SK-N-SH treated with all-trans-retinoic acid at 6 μM for 48 hours (cell line): ENCODE measurements around the gene FOXK1.

ENCODE experiments used
- ATAC-seq: fragments of 200-7000 bp; cut with Tn5 transposase; 3 replicates; pipeline ENCODE4 v1.9.1; 2020; ENCODE audit warnings: mild to moderate bottlenecking, moderate library complexity
- ARNTL ChIP-seq: fragments of 450-650 bp; formaldehyde crosslinking; IDR thresholded peaks from 2 replicates; pipeline ENCODE4 v1.5.0; 2020; ENCODE audit warnings: low read depth, mild to moderate bottlenecking, moderate library complexity, borderline replicate concordance
- BACH2 ChIP-seq: fragments of 250-450 bp; sonication (Bioruptor Pico); IDR thresholded peaks from 2 replicates; pipeline ENCODE4 v1.9.0; 2021; ENCODE audit warnings: mild to moderate bottlenecking, borderline replicate concordance
- CSDC2 ChIP-seq: fragments of 250-450 bp; sonication (Bioruptor Pico); IDR thresholded peaks from 2 replicates; pipeline ENCODE4 v1.5.0; 2020; ENCODE audit warnings: mild to moderate bottlenecking, moderate library complexity
- ESRRG ChIP-seq: fragments of 250-450 bp; sonication (Bioruptor Pico); IDR thresholded peaks from 2 replicates; pipeline ENCODE4 v1.6.1; 2021; ENCODE audit warnings: mild to moderate bottlenecking
- GLIS3 ChIP-seq: fragments of 250-450 bp; sonication (Bioruptor Pico); IDR thresholded peaks from 2 replicates; pipeline ENCODE4 v1.5.0; 2020; ENCODE audit warnings: mild to moderate bottlenecking, moderate library complexity
- ISL1 ChIP-seq: fragments of 250-450 bp; sonication (Bioruptor Pico); IDR thresholded peaks from 2 replicates; pipeline ENCODE4 v2.1.2; 2022; ENCODE audit warnings: mild to moderate bottlenecking, moderate library complexity
- OSR1 ChIP-seq: fragments of 250-450 bp; sonication (Bioruptor Pico); IDR thresholded peaks from 2 replicates; pipeline ENCODE4 v1.8.0; 2022; ENCODE audit warnings: moderate library complexity, mild to moderate bottlenecking, inconsistent platforms
- RARB ChIP-seq: fragments of 250-450 bp; sonication (Bioruptor Pico); IDR thresholded peaks from 2 replicates; pipeline ENCODE4 v1.8.0; 2021; ENCODE audit warnings: mild to moderate bottlenecking, moderate library complexity
- TCF4 ChIP-seq: fragments of 250-450 bp; sonication (Bioruptor Pico); IDR thresholded peaks from 2 replicates; pipeline ENCODE4 v1.8.0; 2021; ENCODE audit warnings: mild to moderate bottlenecking, moderate library complexity, borderline replicate concordance
- ZC3H10 ChIP-seq: fragments of 250-450 bp; sonication (Bioruptor Pico); IDR thresholded peaks from 2 replicates; pipeline ENCODE4 v1.5.1; 2021; ENCODE audit warnings: mild to moderate bottlenecking, moderate library complexity
- ZFP3 ChIP-seq: fragments of 250-450 bp; sonication (Bioruptor Pico); IDR thresholded peaks from 2 replicates; pipeline ENCODE4 v1.5.0; 2020; ENCODE audit warnings: mild to moderate bottlenecking, moderate library complexity
- ZFP30 ChIP-seq: fragments of 450-650 bp; formaldehyde crosslinking; IDR thresholded peaks from 2 replicates; pipeline ENCODE4 v1.5.0; 2022; ENCODE audit warnings: mild to moderate bottlenecking, moderate library complexity
- ZNF70 ChIP-seq: fragments of 450-650 bp; formaldehyde crosslinking; IDR thresholded peaks from 2 replicates; pipeline ENCODE4 v1.5.0; 2020; ENCODE audit warnings: mild to moderate bottlenecking, moderate library complexity
- ZNF8 ChIP-seq: fragments of 450-650 bp; formaldehyde crosslinking; IDR thresholded peaks from 2 replicates; pipeline ENCODE4 v1.5.0; 2020; ENCODE audit warnings: mild to moderate bottlenecking, moderate library complexity
- TF ChIP-seq, protein P1 (sequence below): fragments of 250-450 bp; sonication (Bioruptor Pico); IDR thresholded peaks from 2 replicates; pipeline ENCODE4 v1.5.1; 2021; ENCODE audit warnings: mild to moderate bottlenecking, moderate library complexity
- TF ChIP-seq, protein P2 (sequence below): fragments of 250-450 bp; sonication (Bioruptor Pico); IDR thresholded peaks from 2 replicates; pipeline ENCODE4 v1.8.0; 2020; ENCODE audit warnings: mild to moderate bottlenecking, moderate library complexity, borderline replicate concordance
- TF ChIP-seq, protein P3 (sequence below): fragments of 250-450 bp; sonication (Bioruptor Pico); IDR thresholded peaks from 2 replicates; pipeline ENCODE4 v1.5.0; 2020; ENCODE audit warnings: mild to moderate bottlenecking, moderate library complexity
- TF ChIP-seq, protein P4 (sequence below): fragments of 250-450 bp; sonication (Bioruptor Pico); IDR thresholded peaks from 2 replicates; pipeline ENCODE4 v1.5.1; 2020; ENCODE audit warnings: low read depth, mild to moderate bottlenecking, moderate library complexity
- TF ChIP-seq, protein P5 (sequence below): fragments of 250-450 bp; sonication (Bioruptor Pico); IDR thresholded peaks from 2 replicates; pipeline ENCODE4 v1.8.0; 2021; ENCODE audit warnings: low read depth, mild to moderate bottlenecking, moderate library complexity, borderline replicate concordance

The FOXK1 gene

DNA sequence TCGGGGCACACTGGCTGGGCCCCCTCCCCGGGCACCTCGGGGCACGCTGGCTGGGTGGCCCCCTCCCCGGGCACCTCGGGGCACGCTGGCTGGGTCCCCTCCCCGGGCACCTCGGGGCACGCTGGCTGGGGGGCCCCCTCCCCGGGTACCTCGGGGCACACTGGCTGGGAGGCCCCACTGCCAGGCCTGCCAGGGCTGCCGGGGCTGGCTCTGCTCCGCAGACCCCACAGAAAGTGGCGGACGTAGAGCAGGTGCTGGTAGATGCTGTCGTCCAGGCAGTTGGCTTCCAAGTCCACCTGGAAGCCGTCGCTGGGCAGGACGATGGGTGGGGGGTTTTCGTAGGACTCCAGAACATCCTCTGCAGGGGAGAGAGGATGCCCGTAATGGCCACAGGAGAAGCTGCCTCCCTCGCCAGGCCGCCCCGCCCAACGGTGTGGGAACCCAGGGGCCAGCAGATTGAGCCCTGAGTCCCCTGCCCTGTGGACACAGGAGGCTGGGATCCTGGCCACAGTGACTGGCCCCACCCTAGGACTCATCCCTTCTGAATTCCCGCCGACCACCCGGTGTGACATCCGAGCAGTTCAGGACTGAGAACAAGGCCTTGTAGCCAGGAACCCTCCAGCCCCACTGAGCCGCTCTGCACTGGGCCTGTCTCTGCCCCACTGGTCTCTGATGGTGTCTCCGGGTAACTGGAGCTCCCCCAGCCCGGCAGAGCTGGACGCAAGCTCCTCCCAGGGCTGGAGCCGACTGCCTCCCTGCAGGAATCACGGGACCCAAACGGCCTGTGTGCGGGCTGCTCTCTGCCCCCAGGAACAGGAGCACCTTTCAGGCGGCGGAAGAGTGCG lies 121.5 kb downstream of the FOXK1 start:
- TF ChIP-seq, protein P1, sequence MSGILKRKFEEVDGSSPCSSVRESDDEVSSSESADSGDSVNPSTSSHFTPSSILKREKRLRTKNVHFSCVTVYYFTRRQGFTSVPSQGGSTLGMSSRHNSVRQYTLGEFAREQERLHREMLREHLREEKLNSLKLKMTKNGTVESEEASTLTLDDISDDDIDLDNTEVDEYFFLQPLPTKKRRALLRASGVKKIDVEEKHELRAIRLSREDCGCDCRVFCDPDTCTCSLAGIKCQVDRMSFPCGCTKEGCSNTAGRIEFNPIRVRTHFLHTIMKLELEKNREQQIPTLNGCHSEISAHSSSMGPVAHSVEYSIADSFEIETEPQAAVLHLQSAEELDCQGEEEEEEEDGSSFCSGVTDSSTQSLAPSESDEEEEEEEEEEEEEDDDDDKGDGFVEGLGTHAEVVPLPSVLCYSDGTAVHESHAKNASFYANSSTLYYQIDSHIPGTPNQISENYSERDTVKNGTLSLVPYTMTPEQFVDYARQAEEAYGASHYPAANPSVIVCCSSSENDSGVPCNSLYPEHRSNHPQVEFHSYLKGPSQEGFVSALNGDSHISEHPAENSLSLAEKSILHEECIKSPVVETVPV, result no peak
- TF ChIP-seq, protein P2, sequence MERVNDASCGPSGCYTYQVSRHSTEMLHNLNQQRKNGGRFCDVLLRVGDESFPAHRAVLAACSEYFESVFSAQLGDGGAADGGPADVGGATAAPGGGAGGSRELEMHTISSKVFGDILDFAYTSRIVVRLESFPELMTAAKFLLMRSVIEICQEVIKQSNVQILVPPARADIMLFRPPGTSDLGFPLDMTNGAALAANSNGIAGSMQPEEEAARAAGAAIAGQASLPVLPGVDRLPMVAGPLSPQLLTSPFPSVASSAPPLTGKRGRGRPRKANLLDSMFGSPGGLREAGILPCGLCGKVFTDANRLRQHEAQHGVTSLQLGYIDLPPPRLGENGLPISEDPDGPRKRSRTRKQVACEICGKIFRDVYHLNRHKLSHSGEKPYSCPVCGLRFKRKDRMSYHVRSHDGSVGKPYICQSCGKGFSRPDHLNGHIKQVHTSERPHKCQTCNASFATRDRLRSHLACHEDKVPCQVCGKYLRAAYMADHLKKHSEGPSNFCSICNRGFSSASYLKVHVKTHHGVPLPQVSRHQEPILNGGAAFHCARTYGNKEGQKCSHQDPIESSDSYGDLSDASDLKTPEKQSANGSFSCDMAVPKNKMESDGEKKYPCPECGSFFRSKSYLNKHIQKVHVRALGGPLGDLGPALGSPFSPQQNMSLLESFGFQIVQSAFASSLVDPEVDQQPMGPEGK, result no peak
- no peak for TF ChIP-seq ZNF70 (CRISPR knock-in tag)
- TF ChIP-seq ZNF8 (CRISPR knock-in tag), result no peak
- TF ChIP-seq ARNTL (CRISPR knock-in tag), result no peak
- no peak for TF ChIP-seq OSR1 (CRISPR knock-in tag)
- ATAC-seq, result no peak

DNA sequence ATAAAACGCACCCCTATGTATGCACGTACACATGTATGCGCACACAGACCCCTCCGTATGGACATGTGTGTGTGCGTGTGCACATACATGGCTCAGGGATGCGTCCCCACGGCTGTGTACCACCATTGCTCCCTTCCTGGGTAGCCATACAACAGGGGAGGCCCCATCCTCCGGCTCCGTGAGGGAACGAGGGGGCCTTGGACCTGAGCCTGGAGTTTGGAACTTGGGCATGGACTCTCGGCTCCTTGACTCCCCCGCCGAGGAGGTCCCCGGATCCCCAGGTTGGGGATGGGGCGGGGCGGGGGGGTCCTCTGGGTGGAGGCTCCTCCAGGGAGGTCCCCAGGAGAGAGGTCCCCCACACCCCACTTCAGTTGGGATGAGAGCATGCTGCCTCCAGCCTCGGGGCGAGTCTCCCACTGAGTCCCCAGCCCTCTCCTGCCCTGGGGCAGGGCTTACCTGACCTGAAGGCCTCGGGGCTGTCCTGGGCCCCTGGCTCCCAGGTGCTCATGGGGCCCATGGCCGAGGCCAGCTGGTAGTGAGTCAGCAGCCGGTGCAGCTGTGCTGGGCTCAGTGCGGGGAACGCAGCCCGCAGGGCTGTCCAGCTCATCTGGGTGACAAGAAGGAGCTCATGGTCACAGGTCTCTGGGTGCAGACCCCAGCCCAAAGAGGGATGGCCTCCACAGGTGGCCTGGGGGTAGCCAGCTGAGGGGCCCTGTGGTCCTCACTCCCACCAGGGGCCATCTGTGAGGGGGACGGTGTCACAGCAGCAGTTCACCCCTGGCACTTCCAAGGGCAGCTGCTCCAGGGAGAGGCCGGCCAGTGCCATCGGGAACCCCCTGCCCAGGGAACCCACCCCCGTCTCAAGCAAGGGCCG lies 123.3 kb downstream of the FOXK1 start:
- TF ChIP-seq OSR1 (CRISPR knock-in tag) (no peak), TCF4 (CRISPR knock-in tag) (no peak), RARB (CRISPR knock-in tag) (no peak), ESRRG (CRISPR knock-in tag) (no peak), ISL1 (CRISPR knock-in tag) (no peak), ZNF8 (CRISPR knock-in tag) (no peak), CSDC2 (no peak), ZNF70 (CRISPR knock-in tag) (no peak), ARNTL (CRISPR knock-in tag) (no peak)
- TF ChIP-seq, protein P3, sequence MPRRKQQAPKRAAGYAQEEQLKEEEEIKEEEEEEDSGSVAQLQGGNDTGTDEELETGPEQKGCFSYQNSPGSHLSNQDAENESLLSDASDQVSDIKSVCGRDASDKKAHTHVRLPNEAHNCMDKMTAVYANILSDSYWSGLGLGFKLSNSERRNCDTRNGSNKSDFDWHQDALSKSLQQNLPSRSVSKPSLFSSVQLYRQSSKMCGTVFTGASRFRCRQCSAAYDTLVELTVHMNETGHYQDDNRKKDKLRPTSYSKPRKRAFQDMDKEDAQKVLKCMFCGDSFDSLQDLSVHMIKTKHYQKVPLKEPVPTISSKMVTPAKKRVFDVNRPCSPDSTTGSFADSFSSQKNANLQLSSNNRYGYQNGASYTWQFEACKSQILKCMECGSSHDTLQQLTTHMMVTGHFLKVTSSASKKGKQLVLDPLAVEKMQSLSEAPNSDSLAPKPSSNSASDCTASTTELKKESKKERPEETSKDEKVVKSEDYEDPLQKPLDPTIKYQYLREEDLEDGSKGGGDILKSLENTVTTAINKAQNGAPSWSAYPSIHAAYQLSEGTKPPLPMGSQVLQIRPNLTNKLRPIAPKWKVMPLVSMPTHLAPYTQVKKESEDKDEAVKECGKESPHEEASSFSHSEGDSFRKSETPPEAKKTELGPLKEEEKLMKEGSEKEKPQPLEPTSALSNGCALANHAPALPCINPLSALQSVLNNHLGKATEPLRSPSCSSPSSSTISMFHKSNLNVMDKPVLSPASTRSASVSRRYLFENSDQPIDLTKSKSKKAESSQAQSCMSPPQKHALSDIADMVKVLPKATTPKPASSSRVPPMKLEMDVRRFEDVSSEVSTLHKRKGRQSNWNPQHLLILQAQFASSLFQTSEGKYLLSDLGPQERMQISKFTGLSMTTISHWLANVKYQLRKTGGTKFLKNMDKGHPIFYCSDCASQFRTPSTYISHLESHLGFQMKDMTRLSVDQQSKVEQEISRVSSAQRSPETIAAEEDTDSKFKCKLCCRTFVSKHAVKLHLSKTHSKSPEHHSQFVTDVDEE (CRISPR knock-in tag), result no peak
- TF ChIP-seq, protein P4, sequence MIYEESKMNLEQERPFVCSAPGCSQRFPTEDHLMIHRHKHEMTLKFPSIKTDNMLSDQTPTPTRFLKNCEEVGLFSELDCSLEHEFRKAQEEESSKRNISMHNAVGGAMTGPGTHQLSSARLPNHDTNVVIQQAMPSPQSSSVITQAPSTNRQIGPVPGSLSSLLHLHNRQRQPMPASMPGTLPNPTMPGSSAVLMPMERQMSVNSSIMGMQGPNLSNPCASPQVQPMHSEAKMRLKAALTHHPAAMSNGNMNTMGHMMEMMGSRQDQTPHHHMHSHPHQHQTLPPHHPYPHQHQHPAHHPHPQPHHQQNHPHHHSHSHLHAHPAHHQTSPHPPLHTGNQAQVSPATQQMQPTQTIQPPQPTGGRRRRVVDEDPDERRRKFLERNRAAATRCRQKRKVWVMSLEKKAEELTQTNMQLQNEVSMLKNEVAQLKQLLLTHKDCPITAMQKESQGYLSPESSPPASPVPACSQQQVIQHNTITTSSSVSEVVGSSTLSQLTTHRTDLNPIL (CRISPR knock-in tag), result no peak
- no peak for ATAC-seq

DNA sequence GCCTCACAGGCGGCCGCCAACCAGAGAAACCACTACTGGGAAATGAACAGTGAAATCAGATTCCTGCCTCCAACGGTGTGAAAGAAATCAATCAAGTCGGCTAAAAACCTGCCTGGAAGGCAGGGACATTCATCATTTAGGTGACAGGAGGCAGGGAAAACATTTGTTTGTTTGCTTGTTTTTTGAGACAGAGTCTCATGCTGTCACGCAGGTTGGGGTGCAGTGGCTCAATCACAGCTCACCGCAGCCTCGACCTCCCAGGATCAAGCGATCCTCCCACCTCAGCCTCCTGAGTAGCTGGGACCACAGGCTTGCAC lies 123.8 kb downstream of the FOXK1 start:
- TF ChIP-seq RARB (CRISPR knock-in tag), result no peak
- no peak for TF ChIP-seq ARNTL (CRISPR knock-in tag)
- no peak for TF ChIP-seq ISL1 (CRISPR knock-in tag)
- no peak for TF ChIP-seq BACH2 (CRISPR knock-in tag)
- no peak for TF ChIP-seq ZFP3 (CRISPR knock-in tag)
- no peak for TF ChIP-seq TCF4 (CRISPR knock-in tag)
- no peak for TF ChIP-seq ZC3H10
- TF ChIP-seq ZNF70 (CRISPR knock-in tag), result no peak
- no peak for TF ChIP-seq ZFP30 (CRISPR knock-in tag)
- TF ChIP-seq, protein P3 (CRISPR knock-in tag), result no peak
- TF ChIP-seq GLIS3 (CRISPR knock-in tag), result no peak
- TF ChIP-seq, protein P2, result no peak
- TF ChIP-seq ESRRG (CRISPR knock-in tag), result no peak
- TF ChIP-seq, protein P5, sequence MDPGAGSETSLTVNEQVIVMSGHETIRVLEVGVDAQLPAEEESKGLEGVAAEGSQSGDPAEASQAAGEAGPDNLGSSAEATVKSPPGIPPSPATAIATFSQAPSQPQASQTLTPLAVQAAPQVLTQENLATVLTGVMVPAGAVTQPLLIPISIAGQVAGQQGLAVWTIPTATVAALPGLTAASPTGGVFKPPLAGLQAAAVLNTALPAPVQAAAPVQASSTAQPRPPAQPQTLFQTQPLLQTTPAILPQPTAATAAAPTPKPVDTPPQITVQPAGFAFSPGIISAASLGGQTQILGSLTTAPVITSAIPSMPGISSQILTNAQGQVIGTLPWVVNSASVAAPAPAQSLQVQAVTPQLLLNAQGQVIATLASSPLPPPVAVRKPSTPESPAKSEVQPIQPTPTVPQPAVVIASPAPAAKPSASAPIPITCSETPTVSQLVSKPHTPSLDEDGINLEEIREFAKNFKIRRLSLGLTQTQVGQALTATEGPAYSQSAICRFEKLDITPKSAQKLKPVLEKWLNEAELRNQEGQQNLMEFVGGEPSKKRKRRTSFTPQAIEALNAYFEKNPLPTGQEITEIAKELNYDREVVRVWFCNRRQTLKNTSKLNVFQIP (CRISPR knock-in tag), result no peak
- no peak for TF ChIP-seq ZNF8 (CRISPR knock-in tag)
- TF ChIP-seq CSDC2, result no peak
- ATAC-seq, result no peak
